OCI-LY3 (cell line): Measurements from ENCODE around the gene SEC24D.
A peak's percentile ranks its signal among the peaks of the same experiment; 100 is the strongest.

Experiments used
- H2AFZ ChIP-seq: fragments of 200-600, 300-600 bp; shearing (Covaris generic); 2 replicates; pipeline ENCODE4 v1.6.0; 2014; ENCODE audit warnings: antibody characterized with exemption, low read depth, low read length
- H3K27ac ChIP-seq: fragments of 200-600, 300-600 bp; sonication (generic); 2 replicates; pipeline ENCODE4 v1.5.1; 2014; ENCODE audit warnings: mild to moderate bottlenecking, low read length, moderate library complexity, mixed read lengths
- H3K27me3 ChIP-seq: fragments of 200-600, 300-600 bp; sonication (generic); 2 replicates; pipeline ENCODE4 v1.6.1; 2014; ENCODE audit warnings: low read depth, low read length, mixed read lengths
- H3K36me3 ChIP-seq: fragments of 200-600, 300-600 bp; sonication (generic); replicated peaks from 2 replicates; pipeline ENCODE3; 2014; ENCODE audit warnings: low read depth, low read length, mixed read lengths
- H3K4me1 ChIP-seq: fragments of 300-600, 200-600 bp; sonication (generic); 2 replicates; pipeline ENCODE4 v1.6.1; 2014; ENCODE audit warnings: low read length, mixed read lengths
- H3K4me2 ChIP-seq: fragments of 200-600, 300-600 bp; sonication (generic); 2 replicates; pipeline ENCODE4 v1.6.1; 2014; ENCODE audit warnings: low read length, mixed read lengths
- H3K4me3 ChIP-seq: fragments of 300-600, 200-600 bp; sonication (generic); 2 replicates; pipeline ENCODE4 v1.5.1; 2014; ENCODE audit warnings: antibody characterized with exemption, mild to moderate bottlenecking, low read length, moderate library complexity
- H3K79me2 ChIP-seq: fragments of 300-600, 200-600 bp; shearing (Covaris generic); 2 replicates; pipeline ENCODE4 v1.6.1; 2014; ENCODE audit warnings: mild to moderate bottlenecking, low read length, mixed read lengths
- H3K9ac ChIP-seq: fragments of 300-600, 200-600 bp; shearing (Covaris generic); 2 replicates; pipeline ENCODE4 v1.6.0; 2014; ENCODE audit warnings: mild to moderate bottlenecking, low read length, moderate library complexity
- H3K9me3 ChIP-seq: fragments of 200-600, 300-600 bp; shearing (Covaris generic); 2 replicates; pipeline ENCODE4 v1.6.1; 2014; ENCODE audit warnings: low read length, mixed read lengths; ENCODE audit not compliant: insufficient read depth
- H4K20me1 ChIP-seq: fragments of 200-600, 300-600 bp; sonication (generic); 2 replicates; pipeline ENCODE4 v1.6.1; 2016; ENCODE audit warnings: low read length, mixed read lengths; ENCODE audit not compliant: insufficient read depth
- EZH2phosphoT487 ChIP-seq: fragments of 200-600 bp; shearing (Covaris generic); IDR thresholded peaks from 2 replicates; pipeline ENCODE4 v1.6.1; 2018; ENCODE audit warnings: antibody characterized with exemption, mixed run types, low read depth
- TF ChIP-seq, protein P1 (sequence below): fragments of 200-600, 300-600 bp; sonication (generic); IDR thresholded peaks from 2 replicates; pipeline ENCODE4 v1.5.1; 2014; ENCODE audit warnings: antibody characterized with exemption, low read length, low read depth

The SEC24D gene

GRCh38 chr4:118826723-118827444 lies 9.0 kb downstream of the SEC24D start:
- H3K9ac ChIP-seq: no peak overlapping the region
- H4K20me1 ChIP-seq: peaks cover 76% of the 10 kb centered on the region
- H3K4me1 ChIP-seq: peaks cover 18% of the 10 kb centered on the region
- H3K4me3 ChIP-seq: no peak overlapping the region
- peaks cover 41% of the 10 kb centered on the region for H3K79me2 ChIP-seq
- no peak for TF ChIP-seq EZH2phosphoT487
- TF ChIP-seq, protein P1, sequence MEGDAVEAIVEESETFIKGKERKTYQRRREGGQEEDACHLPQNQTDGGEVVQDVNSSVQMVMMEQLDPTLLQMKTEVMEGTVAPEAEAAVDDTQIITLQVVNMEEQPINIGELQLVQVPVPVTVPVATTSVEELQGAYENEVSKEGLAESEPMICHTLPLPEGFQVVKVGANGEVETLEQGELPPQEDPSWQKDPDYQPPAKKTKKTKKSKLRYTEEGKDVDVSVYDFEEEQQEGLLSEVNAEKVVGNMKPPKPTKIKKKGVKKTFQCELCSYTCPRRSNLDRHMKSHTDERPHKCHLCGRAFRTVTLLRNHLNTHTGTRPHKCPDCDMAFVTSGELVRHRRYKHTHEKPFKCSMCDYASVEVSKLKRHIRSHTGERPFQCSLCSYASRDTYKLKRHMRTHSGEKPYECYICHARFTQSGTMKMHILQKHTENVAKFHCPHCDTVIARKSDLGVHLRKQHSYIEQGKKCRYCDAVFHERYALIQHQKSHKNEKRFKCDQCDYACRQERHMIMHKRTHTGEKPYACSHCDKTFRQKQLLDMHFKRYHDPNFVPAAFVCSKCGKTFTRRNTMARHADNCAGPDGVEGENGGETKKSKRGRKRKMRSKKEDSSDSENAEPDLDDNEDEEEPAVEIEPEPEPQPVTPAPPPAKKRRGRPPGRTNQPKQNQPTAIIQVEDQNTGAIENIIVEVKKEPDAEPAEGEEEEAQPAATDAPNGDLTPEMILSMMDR: no peak
- H3K9me3 ChIP-seq: no peaks in the 10 kb centered on the region
- H3K27ac ChIP-seq: no peak overlapping the region
- H3K27me3 ChIP-seq: no peaks in the 10 kb centered on the region
- no peak overlapping the region for H2AFZ ChIP-seq
- peaks cover 45% of the 10 kb centered on the region for H3K36me3 ChIP-seq
- H3K4me2 ChIP-seq: no peak overlapping the region; the same call in 1 of the 2 replicates

- no peaks in the 10 kb centered on the region for H3K27me3 ChIP-seq
- H3K9me3 ChIP-seq: no peaks in the 10 kb centered on the region
- H3K27ac ChIP-seq: no peak overlapping the region
- H4K20me1 ChIP-seq: peaks cover 77% of the 10 kb centered on the region
- no peak overlapping the region for H2AFZ ChIP-seq
- no peak overlapping the region for H3K9ac ChIP-seq
- peaks cover 46% of the 10 kb centered on the region for H3K79me2 ChIP-seq
- TF ChIP-seq, protein P1: no peak
- no peak for TF ChIP-seq EZH2phosphoT487
- H3K4me2 ChIP-seq: peak overlapping the region; percentile 40
- no peak overlapping the region for H3K4me3 ChIP-seq
- H3K36me3 ChIP-seq: peaks cover 48% of the 10 kb centered on the region
- H3K4me1 ChIP-seq: peaks cover 18% of the 10 kb centered on the region
These were observed 10.1 kb downstream of the SEC24D start for GRCh38 chr4:118825799-118826198.

DNA sequence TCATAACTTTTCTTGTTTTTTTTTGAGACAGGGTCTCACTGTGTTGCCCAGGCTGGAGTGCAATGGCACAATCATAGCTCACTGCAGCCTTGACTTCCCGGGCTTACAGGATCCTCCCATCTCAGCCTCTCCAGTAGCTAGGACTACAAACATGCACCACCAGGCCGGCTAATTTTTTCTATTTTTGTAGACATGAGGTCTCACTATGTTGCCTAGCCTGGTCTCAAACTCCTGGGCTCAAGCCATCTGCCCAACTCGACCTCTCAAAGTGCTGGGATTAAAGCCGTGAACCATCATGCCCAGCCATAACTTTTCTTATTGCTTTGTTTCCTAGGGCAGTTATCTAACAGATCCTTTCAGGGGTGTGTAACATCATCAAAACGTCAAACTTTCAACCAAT lies 11.8 kb downstream of the SEC24D start:
- H3K9me3 ChIP-seq: no peaks in the 10 kb centered on the region
- TF ChIP-seq, protein P1: no peak
- no peak for TF ChIP-seq EZH2phosphoT487
- peaks cover 41% of the 10 kb centered on the region for H3K36me3 ChIP-seq
- no peak overlapping the region for H3K27ac ChIP-seq
- H4K20me1 ChIP-seq: peaks cover 72% of the 10 kb centered on the region
- peaks cover 48% of the 10 kb centered on the region for H3K79me2 ChIP-seq
- H3K4me1 ChIP-seq: peaks cover 18% of the 10 kb centered on the region
- H3K9ac ChIP-seq: no peak overlapping the region
- H3K4me2 ChIP-seq: no peak overlapping the region
- H2AFZ ChIP-seq: no peak overlapping the region
- H3K27me3 ChIP-seq: no peaks in the 10 kb centered on the region
- H3K4me3 ChIP-seq: no peak overlapping the region

- Histone ChIP-seq H3K4me2 (no peak overlapping the region), H4K20me1 (peaks cover 68% of the 10 kb centered on the region), H3K27me3 (no peaks in the 10 kb centered on the region), H3K27ac (no peak overlapping the region), H3K79me2 (peaks cover 44% of the 10 kb centered on the region), H3K4me3 (no peak overlapping the region), H3K9me3 (no peaks in the 10 kb centered on the region), H3K9ac (no peak overlapping the region), H2AFZ (no peak overlapping the region), H3K36me3 (peaks cover 34% of the 10 kb centered on the region), H3K4me1 (peaks cover 18% of the 10 kb centered on the region)
- TF ChIP-seq EZH2phosphoT487: no peak
- TF ChIP-seq, protein P1: no peak
These were observed 12.5 kb downstream of the SEC24D start for GRCh38 chr4:118823471-118823870.
